Hematopoietic multipotent progenitor cell (in vitro differentiated cells): ENCODE data around the gene MBIP. TPM values are rescaled to one million over a fixed set of nuclear protein-coding genes. Genes with fewer than 3 reads are reported as not detected.

Experiments
- DNase-seq, 3 donors: peaks; one replicate each; pipeline ENCODE4 v3.0.0-alpha.2; 2011 to 2015; ENCODE audit warnings: low read depth in 2 of 3, low spot score in 2 of 3
- total RNA-seq: library from RNA; depleted of rRNA; stranded (reverse); fragments of >200 nt; gene quantifications from one replicate; pipeline ENCODE4 v1.2.3, GENCODE V29; 2012

MBIP gene
- total RNA-seq, 1 donor: 6.7 TPM

GRCh38 chr14:36315159-36315853, 5.1 kb downstream of the MBIP start:
- DNase-seq: no peak

DNA sequence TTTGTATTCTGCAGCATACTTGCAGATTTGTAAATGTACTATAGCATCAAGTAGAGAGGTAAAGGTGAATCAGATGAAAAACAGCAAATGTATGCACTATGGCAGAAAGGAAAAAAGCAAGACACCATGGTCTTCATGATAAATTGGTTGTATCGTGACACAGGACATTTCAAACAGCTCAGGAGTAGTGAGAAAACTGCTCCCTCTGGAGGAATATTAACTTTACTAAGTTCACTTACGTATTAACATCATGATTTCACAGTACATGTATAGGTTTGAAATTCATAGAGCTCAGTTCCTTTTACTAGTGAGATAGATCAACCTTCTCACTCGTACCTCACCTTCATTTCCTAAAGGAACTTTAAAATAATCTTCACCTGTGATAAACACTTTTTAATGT, 6.5 kb downstream of the MBIP start:
- peak in 1 of 3 donors; percentile 3 for DNase-seq

DNA sequence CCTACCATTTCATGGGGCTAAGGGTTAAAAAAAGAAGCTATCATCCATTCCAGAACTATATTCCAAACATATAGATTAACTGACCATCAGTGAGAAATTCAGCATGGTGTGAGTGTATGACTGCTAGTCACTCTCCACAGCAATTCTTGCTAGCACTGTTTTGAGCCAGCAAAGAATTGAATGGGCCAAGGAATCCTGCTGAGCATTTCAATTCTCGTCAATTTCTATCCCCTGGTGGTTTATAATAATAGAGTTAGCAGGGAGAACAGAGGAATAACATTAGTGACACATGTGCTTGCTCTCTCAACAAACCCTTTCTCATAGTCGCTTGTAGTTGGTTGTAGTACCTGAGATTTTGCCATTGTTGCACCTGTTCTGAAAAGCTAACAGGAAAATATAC, 7.2 kb downstream of the MBIP start:
- no peak for DNase-seq

- no peak for DNase-seq
These were observed 13.6 kb downstream of the MBIP start for GRCh38 chr14:36306836-36307235.

DNA sequence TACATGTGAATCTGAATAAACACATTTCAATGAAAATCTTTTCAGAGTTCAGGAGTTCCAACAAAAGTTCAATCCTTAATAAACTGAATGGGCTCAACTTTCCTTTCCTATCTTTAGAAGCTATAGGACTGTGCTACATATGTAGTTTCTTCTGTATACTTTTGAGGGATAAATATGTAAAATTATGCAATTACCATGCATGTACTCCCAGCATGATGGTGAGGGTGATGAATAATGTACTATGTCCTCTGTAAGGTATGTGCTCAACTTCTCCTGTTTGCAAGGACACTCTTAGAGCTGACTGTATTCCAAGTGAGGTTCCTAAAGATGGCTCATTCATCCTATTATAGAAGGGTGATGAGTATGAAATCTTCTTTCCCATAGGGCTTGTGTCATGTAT, 15.5 kb downstream of the MBIP start:
- no peak for DNase-seq

DNA sequence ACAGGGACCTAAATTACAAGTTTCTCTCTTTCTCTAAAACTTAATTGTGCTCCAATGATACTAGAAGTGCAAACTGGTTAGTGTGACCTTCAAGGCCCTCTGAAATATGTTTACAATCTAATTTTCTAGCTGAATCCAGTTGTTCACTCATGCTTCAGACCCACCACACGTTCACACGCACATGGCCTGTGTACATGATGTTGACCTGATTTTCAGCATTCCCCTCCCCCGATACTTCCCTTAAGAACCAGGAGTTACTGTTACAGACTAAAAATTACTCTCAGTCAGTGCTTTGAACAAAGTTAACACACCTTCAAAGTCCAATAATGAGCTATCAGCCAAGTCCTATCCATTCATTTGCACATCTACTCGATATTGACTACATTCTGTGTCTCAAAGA, 16.5 kb downstream of the MBIP start:
- no peak for DNase-seq

GRCh38 chr14:36302823-36303222, 17.6 kb downstream of the MBIP start:
- DNase-seq: no peak

DNA sequence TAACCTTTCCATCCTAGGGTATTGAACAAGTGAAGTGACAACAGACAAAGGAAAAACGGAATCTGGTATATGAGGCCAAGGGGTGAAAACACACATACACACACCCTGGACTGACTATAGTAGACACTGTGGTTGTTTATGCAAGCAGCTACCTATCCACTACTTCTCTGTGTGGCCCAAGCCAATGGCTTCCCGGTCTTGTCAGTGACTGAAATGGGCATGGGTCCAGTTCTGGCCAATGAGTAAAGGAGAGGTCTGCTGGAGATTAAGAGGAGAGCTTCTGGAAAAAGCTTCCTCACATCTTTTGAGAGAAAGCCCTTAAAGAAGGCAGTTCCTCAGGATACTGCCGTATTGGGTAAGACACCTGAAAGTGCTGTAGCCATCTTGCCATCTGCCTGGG, 19.3 kb downstream of the MBIP start:
- no peak for DNase-seq

GRCh38 chr14:36300337-36300736, 20.1 kb downstream of the MBIP start:
- no peak for DNase-seq

- DNase-seq: no peak
These were observed 24.5 kb downstream of the MBIP start for GRCh38 chr14:36295642-36296627.

- no peak for DNase-seq
These were observed 25.9 kb downstream of the MBIP start for GRCh38 chr14:36294543-36294942.

DNA sequence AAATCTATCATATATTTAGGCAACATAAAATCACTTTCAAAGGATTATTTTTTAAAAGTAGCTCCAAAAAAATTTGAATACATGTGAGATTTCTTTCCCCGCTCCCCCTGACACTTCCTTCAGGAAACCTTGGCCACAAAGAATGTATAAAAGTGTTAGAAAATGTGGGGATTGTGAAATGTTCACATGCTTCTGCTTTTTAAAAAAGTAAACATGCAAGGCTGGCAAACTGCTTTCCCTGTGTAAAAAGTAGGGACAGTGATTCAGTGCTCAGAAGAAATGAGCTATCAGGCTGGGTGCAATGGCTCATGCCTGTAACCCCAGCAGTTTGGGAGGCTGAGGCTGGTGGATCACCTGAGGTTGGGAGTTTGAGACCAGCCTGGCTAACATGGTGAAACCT, 26.6 kb downstream of the MBIP start:
- peak in 2 of 3 donors; percentile 22 to 59 for DNase-seq

DNA sequence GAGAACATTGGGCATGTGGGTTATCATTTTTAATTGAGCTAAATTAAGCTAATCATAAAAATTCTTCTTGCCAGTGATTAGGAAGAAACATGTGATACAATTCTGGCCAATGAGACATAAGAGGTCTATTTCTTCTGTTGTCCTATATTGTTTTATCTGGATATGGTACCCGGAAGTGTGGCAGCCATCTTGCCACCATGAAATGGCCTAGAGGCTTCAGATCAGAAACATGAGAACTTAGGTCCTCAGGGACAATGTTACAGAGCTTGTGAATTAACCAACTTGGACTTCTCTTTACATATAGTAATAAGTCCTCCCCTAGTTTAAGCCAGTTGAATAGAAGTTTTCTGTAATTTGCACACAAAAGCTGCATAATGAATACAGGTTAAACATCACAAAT, 30.5 kb downstream of the MBIP start:
- no peak for DNase-seq

GRCh38 chr14:36288496-36288895, 31.9 kb downstream of the MBIP start:
- DNase-seq: no peak

DNA sequence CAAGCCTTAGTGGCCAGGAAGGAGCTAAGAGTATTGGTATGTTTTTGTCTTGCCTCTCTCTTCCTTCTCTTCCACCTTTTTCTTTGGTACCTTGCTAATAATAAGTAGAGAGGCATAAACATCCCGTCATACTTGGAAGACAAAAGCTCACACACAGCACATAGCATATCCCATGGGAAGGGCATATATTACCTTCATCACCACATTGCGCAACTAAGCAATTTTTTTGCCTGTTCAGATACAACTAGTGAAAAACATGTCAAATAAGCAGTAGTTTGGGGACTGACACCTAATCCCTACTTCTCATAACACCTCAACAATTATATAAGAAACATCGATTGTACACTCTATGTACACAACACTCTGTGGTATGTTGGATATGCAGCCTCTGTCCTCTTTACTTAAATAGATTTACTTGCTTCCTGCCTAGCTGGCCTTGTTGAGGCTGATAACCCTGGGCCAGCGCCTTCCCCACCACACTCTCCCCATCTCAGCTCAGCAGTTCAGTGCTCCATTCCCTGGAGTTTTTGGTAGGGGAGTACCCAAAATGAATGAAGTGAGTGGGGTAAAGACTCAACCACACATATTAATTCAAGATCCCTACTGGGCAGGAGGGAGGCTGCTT, 35.4 kb downstream of the MBIP start:
- no peak for DNase-seq

DNA sequence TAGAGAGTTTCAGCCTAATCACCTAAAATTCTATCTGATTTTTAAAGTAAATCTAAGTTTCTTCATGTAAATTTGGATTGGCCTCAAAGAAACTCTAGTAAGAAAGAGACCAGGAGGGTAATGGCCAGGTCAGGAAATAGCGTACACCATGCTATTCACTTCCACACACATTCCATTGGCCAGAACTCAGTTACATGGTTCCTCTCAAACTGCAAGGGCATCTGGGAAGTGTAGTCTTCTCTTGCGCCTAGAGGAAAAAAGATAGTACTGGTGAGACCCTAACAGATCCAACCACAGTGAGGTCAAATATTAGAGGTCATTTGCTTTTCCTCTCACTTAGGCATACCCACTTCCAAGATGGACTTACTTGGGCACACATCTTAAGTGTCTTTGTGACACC, 39.1 kb downstream of the MBIP start:
- no peak for DNase-seq

- DNase-seq: no peak
These were observed 40.9 kb downstream of the MBIP start for GRCh38 chr14:36279306-36280190.

DNA sequence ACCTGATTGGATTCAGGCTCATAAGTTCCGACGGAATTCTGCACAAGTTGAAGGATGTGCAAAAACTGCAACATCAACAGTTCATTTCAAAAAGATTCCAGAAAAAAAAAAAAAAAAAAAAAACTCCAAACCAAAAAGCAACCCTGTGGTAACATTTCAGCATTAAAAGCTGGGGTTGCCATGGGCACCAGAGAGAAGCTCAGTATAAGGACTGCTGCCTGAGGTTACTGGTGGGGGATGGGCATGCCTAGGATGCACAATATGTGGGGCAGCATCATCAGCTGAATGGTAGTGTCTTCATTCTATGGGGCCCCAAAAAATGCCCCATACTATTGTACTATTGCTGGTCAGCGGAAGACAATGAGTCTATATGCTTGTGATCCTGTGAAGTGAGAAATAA, 44.7 kb downstream of the MBIP start:
- no peak for DNase-seq

DNA sequence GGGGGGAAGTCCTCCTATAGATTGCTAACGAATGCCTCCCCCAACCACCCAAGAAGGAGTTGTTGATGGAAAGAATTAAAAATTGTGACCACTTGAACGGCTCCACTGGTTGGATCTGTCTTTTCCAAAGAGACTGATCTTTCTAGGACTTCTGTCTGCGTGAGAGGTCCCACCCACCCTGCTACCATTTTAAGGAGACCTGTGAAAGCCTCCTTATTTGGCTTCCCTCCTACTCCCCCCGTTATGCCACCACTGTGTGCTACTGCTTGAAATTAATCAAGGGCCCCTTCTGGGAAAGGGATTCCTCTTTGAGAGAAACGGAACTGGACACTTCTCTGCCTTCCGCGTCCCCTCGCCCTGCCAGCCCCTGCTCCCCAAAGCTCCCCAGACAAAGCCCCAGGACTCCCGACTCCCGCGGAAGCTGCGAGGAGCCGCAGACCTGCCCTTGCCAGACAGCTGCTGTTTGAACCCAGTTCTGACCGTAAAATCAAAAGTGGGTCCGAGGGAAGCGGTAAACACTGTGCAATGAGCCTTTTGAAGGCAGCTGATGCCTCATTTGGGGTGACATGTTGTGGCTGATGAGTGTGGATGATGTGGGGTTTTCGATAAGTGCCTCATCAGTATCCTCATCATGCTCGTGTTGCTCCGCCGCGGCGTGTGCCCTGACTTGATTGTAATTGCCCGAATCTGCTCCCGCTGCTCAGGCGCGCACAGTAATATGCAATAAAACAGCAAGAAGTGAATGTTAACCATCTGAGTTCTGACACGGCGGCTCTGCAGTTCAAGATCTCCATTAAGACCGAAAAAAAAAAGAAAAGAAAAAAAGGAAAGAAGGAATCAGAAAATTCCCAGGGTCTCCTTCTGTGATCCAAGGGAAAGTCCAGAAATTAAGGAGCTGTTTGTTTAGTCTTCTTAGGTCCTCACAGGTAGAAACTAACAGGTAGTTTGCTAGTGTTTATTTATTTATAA, 48.2 kb downstream of the MBIP start:
- peak in 1 of 3 donors; percentile 18 for DNase-seq
